Muscle of leg (tissue), 11 donors: ENCODE data around the gene ADGRG6. TPM values are rescaled to one million over a fixed set of nuclear protein-coding genes. Genes with fewer than 3 reads are reported as not detected.

Experiments used
- DNase-seq: peaks from one replicate; pipeline ENCODE4 v3.0.0; 2013
- H3K27ac ChIP-seq: one replicate; pipeline ENCODE4 v1.5.1; 2013; ENCODE audit warnings: mild to moderate bottlenecking, low read length, control low read depth
- H3K27me3 ChIP-seq: one replicate; pipeline ENCODE4 v1.6.1; 2013; ENCODE audit warnings: low read length; ENCODE audit not compliant: control insufficient read depth, insufficient read depth
- H3K36me3 ChIP-seq: one replicate; pipeline ENCODE4 v1.6.1; 2013; ENCODE audit warnings: low read length; ENCODE audit not compliant: control insufficient read depth, insufficient read depth
- H3K4me1 ChIP-seq: one replicate; pipeline ENCODE4 v1.6.1; 2013; ENCODE audit warnings: low read length; ENCODE audit not compliant: control insufficient read depth, insufficient read depth
- H3K4me3 ChIP-seq: one replicate; pipeline ENCODE4 v1.5.1; 2013; ENCODE audit warnings: low read length, control low read depth
- H3K9me3 ChIP-seq: replicated peaks from 2 replicates; pipeline ENCODE4 v1.6.1; 2013; ENCODE audit warnings: low read depth, low read length; ENCODE audit not compliant: control insufficient read depth
- WGBS: methylation state at CpG from one replicate; pipeline ENCODE4 v1.1.5; 2013; ENCODE audit warnings: missing lambda C conversion rate; ENCODE audit not compliant: insufficient coverage; 5-methylcytosine and 5-hydroxymethylcytosine counted together
- polyA plus RNA-seq, 8 donors: library from polyadenylated mRNA; unstranded; fragments of 120-200 nt; gene quantifications; one replicate each; pipeline versions ENCODE4 v1.2.1 to v1.2.3, GENCODE V29; 2013; ENCODE audit warnings: inconsistent platforms in 1 of 8, low replicate concordance in 1 of 8; ENCODE audit not compliant: insufficient read length in 8 of 8, insufficient read depth in 1 of 8
- total RNA-seq: library from RNA; stranded (reverse); fragments of 120-200 nt; gene quantifications from one replicate; pipeline ENCODE4 v1.2.4, GENCODE V29; 2013

Gene ADGRG6
- total and polyA plus RNA-seq, 9 donors = 6.2 to 13.9 (median 10.1) TPM

- no peaks in the 10 kb centered on the region for H3K27me3 ChIP-seq
- H3K9me3 ChIP-seq = no peaks in the 10 kb centered on the region
- no CpG with 5 or more reads among the region's 1 CpG for WGBS
- no peak overlapping the region for H3K4me3 ChIP-seq
- no peak overlapping the region for H3K27ac ChIP-seq
- no peaks in the 10 kb centered on the region for H3K36me3 ChIP-seq
- no peak for DNase-seq
- H3K4me1 ChIP-seq = no peaks in the 10 kb centered on the region
Observed at GRCh38 chr6:142318714-142319113, 16.9 kb downstream of the ADGRG6 start.

GRCh38 chr6:142320366-142320765 lies 18.6 kb downstream of the ADGRG6 start:
- no CpG with 5 or more reads among the region's 3 CpGs for WGBS
- H3K4me3 ChIP-seq = no peak overlapping the region

GRCh38 chr6:142321451-142321850 lies 19.6 kb downstream of the ADGRG6 start:
- 78% methylated on average over 2 of the region's 3 CpGs for WGBS
- H3K9me3 ChIP-seq = no peaks in the 10 kb centered on the region
- H3K27ac ChIP-seq = no peak overlapping the region
- no peaks in the 10 kb centered on the region for H3K4me1 ChIP-seq
- H3K27me3 ChIP-seq = no peaks in the 10 kb centered on the region
- no peaks in the 10 kb centered on the region for H3K36me3 ChIP-seq
- no peak for DNase-seq
- no peak overlapping the region for H3K4me3 ChIP-seq

More at GRCh38 chr6:142320366-142320765, 18.6 kb downstream of the ADGRG6 start:
- H3K36me3 ChIP-seq = no peaks in the 10 kb centered on the region
- no peaks in the 10 kb centered on the region for H3K27me3 ChIP-seq
- no peaks in the 10 kb centered on the region for H3K9me3 ChIP-seq
- H3K27ac ChIP-seq = no peak overlapping the region
- H3K4me1 ChIP-seq = no peaks in the 10 kb centered on the region
- DNase-seq = no peak

- Histone ChIP-seq H3K4me3 (no peak overlapping the region), H3K4me1 (no peaks in the 10 kb centered on the region), H3K36me3 (no peaks in the 10 kb centered on the region), H3K9me3 (no peaks in the 10 kb centered on the region), H3K27ac (no peak overlapping the region), H3K27me3 (no peaks in the 10 kb centered on the region)
- no peak for DNase-seq
- no CpG with 5 or more reads among the region's 5 CpGs for WGBS
Observed at GRCh38 chr6:142322066-142322465, 20.3 kb downstream of the ADGRG6 start.

GRCh38 chr6:142322504-142323198 lies 20.8 kb downstream of the ADGRG6 start:
- no peak overlapping the region for H3K27ac ChIP-seq
- DNase-seq = no peak
- H3K27me3 ChIP-seq = no peaks in the 10 kb centered on the region
- no peaks in the 10 kb centered on the region for H3K9me3 ChIP-seq
- H3K4me1 ChIP-seq = no peaks in the 10 kb centered on the region
- no peak overlapping the region for H3K4me3 ChIP-seq
- no peaks in the 10 kb centered on the region for H3K36me3 ChIP-seq

GRCh38 chr6:142323377-142323776 lies 21.6 kb downstream of the ADGRG6 start:
- Histone ChIP-seq H3K27me3 (no peaks in the 10 kb centered on the region), H3K27ac (no peak overlapping the region), H3K4me3 (no peak overlapping the region), H3K36me3 (no peaks in the 10 kb centered on the region), H3K9me3 (no peaks in the 10 kb centered on the region), H3K4me1 (no peaks in the 10 kb centered on the region)
- DNase-seq = no peak
- 100% methylated on average over 1 of the region's 6 CpGs for WGBS

GRCh38 chr6:142324111-142324510 lies 22.3 kb downstream of the ADGRG6 start:
- H3K27ac ChIP-seq = no peak overlapping the region
- no peak overlapping the region for H3K4me3 ChIP-seq
- H3K4me1 ChIP-seq = no peaks in the 10 kb centered on the region
- H3K9me3 ChIP-seq = no peaks in the 10 kb centered on the region
- no CpG with 5 or more reads among the region's 1 CpG for WGBS
- no peaks in the 10 kb centered on the region for H3K27me3 ChIP-seq
- H3K36me3 ChIP-seq = no peaks in the 10 kb centered on the region
- no peak for DNase-seq

- H3K9me3 ChIP-seq = no peaks in the 10 kb centered on the region
- no peaks in the 10 kb centered on the region for H3K4me1 ChIP-seq
- H3K27ac ChIP-seq = no peak overlapping the region
- WGBS = no CpG with 5 or more reads among the region's 3 CpGs
- DNase-seq = no peak
- no peaks in the 10 kb centered on the region for H3K27me3 ChIP-seq
- H3K4me3 ChIP-seq = no peak overlapping the region
- H3K36me3 ChIP-seq = no peaks in the 10 kb centered on the region
Observed at GRCh38 chr6:142325111-142325510, 23.3 kb downstream of the ADGRG6 start.

GRCh38 chr6:142326540-142326939 lies 24.7 kb downstream of the ADGRG6 start:
- WGBS = no CpG with 5 or more reads among the region's 1 CpG
- no peak overlapping the region for H3K4me3 ChIP-seq
- DNase-seq = no peak

GRCh38 chr6:142328070-142328469 lies 26.3 kb downstream of the ADGRG6 start:
- Histone ChIP-seq H3K9me3 (no peaks in the 10 kb centered on the region), H3K4me3 (no peak overlapping the region), H3K27ac (no peak overlapping the region), H3K27me3 (no peaks in the 10 kb centered on the region), H3K4me1 (no peaks in the 10 kb centered on the region), H3K36me3 (no peaks in the 10 kb centered on the region)
- DNase-seq = no peak
- WGBS = 100% methylated on average over 1 of the region's 2 CpGs

More at GRCh38 chr6:142326540-142326939, 24.7 kb downstream of the ADGRG6 start:
- H3K36me3 ChIP-seq = no peaks in the 10 kb centered on the region
- H3K27me3 ChIP-seq = no peaks in the 10 kb centered on the region
- no peak overlapping the region for H3K27ac ChIP-seq
- no peaks in the 10 kb centered on the region for H3K9me3 ChIP-seq
- H3K4me1 ChIP-seq = no peaks in the 10 kb centered on the region
